Activated B cell treated with CpG ODN at 0.5 μM for 24 hours (primary cell): Measurements from ENCODE around the gene MTMR3. TPM values are rescaled to one million over a fixed set of nuclear protein-coding genes. Genes with fewer than 3 reads are reported as not detected.

Source experiments
- ATAC-seq: fragments of 200-7000 bp; cut with Tn5 transposase; one replicate; pipeline ENCODE4 v1.10.0; 2021; ENCODE audit warnings: low read depth, mild to moderate bottlenecking, moderate library complexity
- CTCF ChIA-PET: fragments of 350-600 bp; sonication (Branson Sonifier 250); formaldehyde crosslinking; loops from one replicate; lab custom pipeline; 2021; ENCODE audit warnings: antibody characterized with exemption; lab: Charles Lee
- POLR2A ChIA-PET: fragments of 350-600 bp; sonication (Branson Sonifier 250); formaldehyde crosslinking; loops from one replicate; lab custom pipeline; 2021; ENCODE audit warnings: antibody characterized with exemption; lab: Charles Lee
- DNase-seq: peaks from one replicate; pipeline ENCODE4 v3.0.0; 2022
- H3K27ac Mint-ChIP-seq: one replicate; pipeline ENCODE4 v1.8.0; 2020; ENCODE audit warnings: mixed read lengths
- H3K27me3 Mint-ChIP-seq: one replicate; pipeline ENCODE4 v1.8.0; 2021; ENCODE audit warnings: mixed read lengths
- H3K36me3 Mint-ChIP-seq: one replicate; pipeline ENCODE4 v1.8.0; 2021; ENCODE audit warnings: low read depth, mixed read lengths
- H3K4me1 Mint-ChIP-seq: one replicate; pipeline ENCODE4 v1.8.0; 2021; ENCODE audit warnings: mixed read lengths
- H3K4me3 Mint-ChIP-seq: one replicate; pipeline ENCODE4 v1.8.0; 2020; ENCODE audit warnings: mild to moderate bottlenecking, mixed read lengths
- H3K9me3 Mint-ChIP-seq: one replicate; pipeline ENCODE4 v1.8.0; 2020; ENCODE audit warnings: mixed read lengths
- intact Hi-C: fragments of 100-400 bp; cut with micrococcal nuclease; formaldehyde crosslinking; loops from one replicate; pipeline ENCODE4 v1.15.1; 2024
- total RNA-seq: library from RNA; stranded (reverse); gene quantifications from 2 replicates; pipeline ENCODE4 v1.2.3, GENCODE V29; 2022
- TF ChIP-seq, protein P1 (sequence below): fragments of 200-600 bp; IDR thresholded peaks from one replicate; pipeline ENCODE4 v1.8.0; 2022; ENCODE audit warnings: antibody characterized with exemption, mild to moderate bottlenecking

Gene MTMR3
- total RNA-seq, 1 donor from 2014 or later: 36.6 TPM

DNA sequence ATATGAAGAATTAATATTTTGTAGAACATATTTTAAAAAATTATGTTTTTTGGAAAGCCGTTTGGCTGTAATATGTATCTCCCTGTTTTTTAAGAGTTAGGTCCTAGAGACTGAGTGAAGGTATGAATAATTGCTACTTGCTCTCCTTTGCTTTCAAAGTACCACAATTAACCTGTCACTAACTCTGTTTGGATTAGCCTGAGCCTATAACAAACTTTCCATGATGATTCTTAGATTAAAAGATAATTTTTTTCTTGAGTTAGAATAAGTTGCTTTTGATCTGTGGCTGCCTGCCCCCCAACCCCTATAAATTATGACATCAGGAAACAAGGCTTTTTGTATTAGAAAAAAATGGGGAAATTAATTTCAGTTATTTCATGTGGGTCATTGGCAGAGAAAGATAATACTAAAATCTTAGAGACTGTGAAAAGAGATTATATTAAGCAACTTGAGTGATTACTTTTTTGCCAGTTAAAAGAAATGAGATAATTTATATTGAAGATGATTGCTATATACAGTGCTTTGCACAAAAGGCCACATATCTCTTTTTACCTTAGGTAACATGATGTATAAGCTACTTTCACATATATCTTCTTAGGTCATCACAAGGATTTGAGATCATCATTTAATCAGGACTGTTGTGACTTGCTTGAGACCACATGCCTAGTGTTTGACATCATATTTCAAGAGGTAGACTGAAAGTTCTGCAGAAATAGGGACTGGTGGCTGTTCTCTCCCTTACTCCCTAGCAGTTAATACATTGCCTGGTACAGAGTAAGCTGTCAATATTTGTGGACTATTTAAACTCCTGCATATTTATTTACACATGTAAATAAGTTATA is 9.6 kb downstream of the MTMR3 start:
- no peak overlapping the region for H3K27ac Mint-ChIP-seq
- TF ChIP-seq, protein P1, sequence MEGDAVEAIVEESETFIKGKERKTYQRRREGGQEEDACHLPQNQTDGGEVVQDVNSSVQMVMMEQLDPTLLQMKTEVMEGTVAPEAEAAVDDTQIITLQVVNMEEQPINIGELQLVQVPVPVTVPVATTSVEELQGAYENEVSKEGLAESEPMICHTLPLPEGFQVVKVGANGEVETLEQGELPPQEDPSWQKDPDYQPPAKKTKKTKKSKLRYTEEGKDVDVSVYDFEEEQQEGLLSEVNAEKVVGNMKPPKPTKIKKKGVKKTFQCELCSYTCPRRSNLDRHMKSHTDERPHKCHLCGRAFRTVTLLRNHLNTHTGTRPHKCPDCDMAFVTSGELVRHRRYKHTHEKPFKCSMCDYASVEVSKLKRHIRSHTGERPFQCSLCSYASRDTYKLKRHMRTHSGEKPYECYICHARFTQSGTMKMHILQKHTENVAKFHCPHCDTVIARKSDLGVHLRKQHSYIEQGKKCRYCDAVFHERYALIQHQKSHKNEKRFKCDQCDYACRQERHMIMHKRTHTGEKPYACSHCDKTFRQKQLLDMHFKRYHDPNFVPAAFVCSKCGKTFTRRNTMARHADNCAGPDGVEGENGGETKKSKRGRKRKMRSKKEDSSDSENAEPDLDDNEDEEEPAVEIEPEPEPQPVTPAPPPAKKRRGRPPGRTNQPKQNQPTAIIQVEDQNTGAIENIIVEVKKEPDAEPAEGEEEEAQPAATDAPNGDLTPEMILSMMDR: no peak
- ChIA-PET CTCF (no interaction called here), POLR2A (no interaction called here)
- intact Hi-C loops: no loop called here
- no peaks in the 10 kb centered on the region for H3K9me3 Mint-ChIP-seq
- peaks cover 1% of the 10 kb centered on the region for H3K36me3 Mint-ChIP-seq
- ATAC-seq: no peak
- peaks cover 25% of the 10 kb centered on the region for H3K4me1 Mint-ChIP-seq
- no peak for DNase-seq
- no peak overlapping the region for H3K4me3 Mint-ChIP-seq
- no peaks in the 10 kb centered on the region for H3K27me3 Mint-ChIP-seq

DNA sequence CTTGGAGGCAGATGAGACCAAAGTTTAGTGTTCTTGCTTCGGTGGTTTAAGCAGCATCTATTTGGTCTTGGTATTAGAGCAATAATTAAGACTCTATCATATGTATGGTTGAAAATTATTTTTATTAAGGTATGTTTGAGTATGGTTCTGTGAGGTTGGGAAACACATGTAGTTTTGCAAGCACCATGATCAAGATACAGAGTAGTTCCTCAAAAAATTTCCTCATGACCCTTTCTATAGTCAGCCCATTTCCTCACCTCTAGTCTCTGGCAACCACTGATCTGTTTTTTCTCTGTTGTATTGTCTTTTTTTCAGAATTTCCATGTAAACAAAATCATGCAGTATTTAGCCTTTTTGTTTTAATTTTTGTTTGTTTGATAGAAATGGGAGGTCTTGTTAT is 18.4 kb downstream of the MTMR3 start:
- Mint-ChIP-seq H3K36me3 (peaks cover 2% of the 10 kb centered on the region), H3K4me1 (peaks cover 38% of the 10 kb centered on the region), H3K27me3 (no peaks in the 10 kb centered on the region), H3K9me3 (no peaks in the 10 kb centered on the region), H3K4me3 (no peak overlapping the region), H3K27ac (no peak overlapping the region)
- CTCF ChIA-PET: no interaction called here
- ATAC-seq: no peak
- intact Hi-C loops: no loop called here
- TF ChIP-seq, protein P1: no peak
- DNase-seq: no peak
- POLR2A ChIA-PET: interaction anchor here (0.6 kb wide), 1 partner anchor 69 kb away, joined by 6 read pairs; no protein-coding TSS in a partner anchor

DNA sequence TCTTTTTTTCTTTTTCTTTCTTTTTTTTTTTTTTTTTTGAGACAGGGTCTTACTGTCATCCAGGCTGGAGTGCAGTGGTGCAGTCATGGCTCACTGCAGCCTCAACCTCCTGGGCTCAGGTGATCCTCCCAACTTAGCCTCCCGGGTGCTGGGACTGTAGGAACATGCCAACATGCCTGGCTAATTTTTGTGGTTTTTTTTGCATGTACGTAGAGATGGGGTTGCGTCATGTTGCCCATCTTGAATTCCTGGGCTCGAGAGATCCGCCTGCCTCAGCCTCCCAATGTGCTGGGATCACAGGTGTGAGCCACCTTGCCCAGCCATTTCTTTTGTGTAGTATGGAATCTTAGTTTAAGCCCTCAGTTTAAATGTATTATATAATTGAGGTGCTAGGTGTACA is 20.4 kb downstream of the MTMR3 start:
- intact Hi-C loops: no loop called here
- POLR2A ChIA-PET: no interaction called here
- H3K9me3 Mint-ChIP-seq: no peaks in the 10 kb centered on the region
- H3K27ac Mint-ChIP-seq: no peak overlapping the region
- H3K4me3 Mint-ChIP-seq: no peak overlapping the region
- peaks cover 47% of the 10 kb centered on the region for H3K4me1 Mint-ChIP-seq
- H3K36me3 Mint-ChIP-seq: peaks cover 2% of the 10 kb centered on the region
- ATAC-seq: no peak
- DNase-seq: no peak
- CTCF ChIA-PET: interaction anchor here (1.4 kb wide), 1 partner anchor 13 kb away, joined by 4 read pairs; no protein-coding TSS in a partner anchor
- no peaks in the 10 kb centered on the region for H3K27me3 Mint-ChIP-seq
- TF ChIP-seq, protein P1: no peak

DNA sequence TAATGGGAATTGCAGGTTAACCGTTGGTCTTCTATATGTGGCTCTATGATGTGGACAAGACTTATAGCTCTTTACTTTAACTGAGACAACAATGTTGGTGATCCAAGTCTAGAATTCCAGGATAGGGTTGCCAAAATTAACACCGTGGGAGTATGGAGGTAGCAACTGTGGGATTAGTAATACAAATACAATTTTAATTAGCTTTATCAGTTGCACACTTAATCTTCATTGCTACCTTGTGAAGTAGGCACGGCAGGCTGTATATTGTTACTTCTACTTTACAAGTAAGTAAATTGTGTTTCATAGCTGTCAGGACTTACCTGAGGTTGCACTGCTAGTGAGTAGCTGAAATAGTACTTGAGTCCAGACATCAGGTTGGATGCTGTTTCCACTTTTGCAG is 21.0 kb downstream of the MTMR3 start:
- Mint-ChIP-seq H3K27ac (no peak overlapping the region), H3K9me3 (no peaks in the 10 kb centered on the region), H3K36me3 (peaks cover 2% of the 10 kb centered on the region), H3K4me3 (no peak overlapping the region), H3K4me1 (peaks cover 51% of the 10 kb centered on the region), H3K27me3 (no peaks in the 10 kb centered on the region)
- ChIA-PET CTCF (interaction anchor here (1.4 kb wide), 1 partner anchor 12 kb away, joined by 4 read pairs; no protein-coding TSS in a partner anchor), POLR2A (no interaction called here)
- TF ChIP-seq, protein P1: no peak
- ATAC-seq (no peak), DNase-seq (no peak)
- intact Hi-C loops: no loop called here

DNA sequence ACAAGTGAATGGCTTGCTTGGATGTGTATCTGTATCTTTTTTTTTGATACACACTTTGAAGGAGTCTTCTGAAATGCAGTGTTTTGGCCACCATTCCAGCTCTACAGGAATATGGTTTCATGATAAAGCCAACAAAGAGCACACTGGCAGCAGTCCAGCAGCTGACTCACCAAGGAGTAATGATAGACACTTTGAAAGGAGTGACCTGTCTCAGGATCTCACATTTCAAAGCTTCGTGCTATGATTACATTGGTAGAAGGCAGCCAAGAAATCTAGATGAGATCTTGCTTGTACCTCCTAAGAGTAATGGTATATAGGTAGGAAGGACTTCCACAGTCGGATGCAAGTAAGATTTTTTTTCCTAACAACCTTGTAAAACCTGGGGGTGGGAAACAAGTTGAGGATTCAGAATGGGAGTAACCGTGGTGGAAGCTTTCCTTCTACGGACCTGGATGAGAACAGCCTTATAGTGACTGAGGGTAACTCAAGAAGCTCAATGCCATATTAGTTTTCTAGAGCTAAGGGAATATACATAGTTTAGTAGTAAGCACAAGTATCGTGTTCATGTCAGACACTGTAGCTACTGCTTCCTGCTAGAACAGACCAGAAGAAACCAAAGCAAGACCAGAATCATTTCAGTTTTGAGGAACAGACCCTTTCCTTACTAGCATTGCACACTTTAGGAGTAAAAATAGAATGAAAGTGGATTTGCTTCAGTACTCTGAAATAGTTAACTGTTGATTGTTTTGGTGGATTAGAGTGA is 25.0 kb downstream of the MTMR3 start:
- no peaks in the 10 kb centered on the region for H3K27me3 Mint-ChIP-seq
- no peak overlapping the region for H3K4me3 Mint-ChIP-seq
- TF ChIP-seq, protein P1: no peak
- H3K9me3 Mint-ChIP-seq: no peaks in the 10 kb centered on the region
- intact Hi-C loops: no loop called here
- no peaks in the 10 kb centered on the region for H3K36me3 Mint-ChIP-seq
- H3K4me1 Mint-ChIP-seq: peaks cover 48% of the 10 kb centered on the region
- DNase-seq (no peak), ATAC-seq (no peak)
- CTCF ChIA-PET: interaction anchor here (1.1 to 1.2 kb wide), 2 partner anchors 10 to 97 kb away, joined by 4 read pairs; no protein-coding TSS in a partner anchor
- no peak overlapping the region for H3K27ac Mint-ChIP-seq
- POLR2A ChIA-PET: interaction anchor here (0.6 to 0.7 kb wide), 2 partner anchors 25 to 1114 kb away, joined by 3 to 8 read pairs; partner anchors contain the start of gene MTMR3
